Stomach (tissue), 9 donors: ENCODE measurements around the gene CCDC174. TPM values are rescaled to one million over a fixed set of nuclear protein-coding genes. Genes with fewer than 3 reads are reported as not detected.

Experiments
- DNase-seq, 2 donors: peaks; one replicate each; pipeline versions ENCODE4 v3.0.0 to v3.0.0-alpha.2; 2013 to 2019
- H3K27ac ChIP-seq, 5 donors: fragments of 200-600 bp in 4 of 5; sonication (generic) in 4 of 5; one replicate each; pipeline ENCODE4 v1.5.1; 2013 to 2019; ENCODE audit warnings: mild to moderate bottlenecking in 1 of 5, moderate library complexity in 1 of 5
- H3K27me3 ChIP-seq, 3 donors: fragments of 200-600 bp; sonication (generic); one replicate each; pipeline ENCODE4 v1.5.1; 2017 to 2019; ENCODE audit warnings: mixed run types in 1 of 3
- H3K36me3 ChIP-seq, 4 donors: fragments of 200-600 bp; sonication (generic); 1 replicate in 3 of 4; 2 replicates in 1 of 4; pipeline ENCODE4 v1.5.1; 2016 to 2019
- H3K4me1 ChIP-seq, 4 donors: fragments of 200-600 bp; sonication (generic); one replicate each; pipeline ENCODE4 v1.5.1; 2016 to 2019
- H3K4me3 ChIP-seq, 4 donors: fragments of 200-600 bp; sonication (generic) in 3 of 4; one replicate each; pipeline ENCODE4 v1.5.1; 2016 to 2019; ENCODE audit warnings: mild to moderate bottlenecking in 1 of 4
- H3K9me3 ChIP-seq, 4 donors: fragments of 200-600 bp; sonication (generic); one replicate each; pipeline ENCODE4 v1.5.1; 2016 to 2019
- CTCF ChIP-seq, 7 experiments: fragments of 450-650 bp in 4 of 7; fragments of 200-600 bp in 3 of 7; sonication (generic) in 3 of 7; IDR thresholded peaks; one replicate each; pipeline ENCODE4 v1.5.1; 2016 to 2019; ENCODE audit warnings: antibody characterized with exemption in 7 of 7, control low read depth in 2 of 7, mild to moderate bottlenecking in 1 of 7
- EP300 ChIP-seq: sonication (generic); formaldehyde crosslinking; IDR thresholded peaks from one replicate; pipeline ENCODE4 v1.6.1; 2017; ENCODE audit warnings: antibody characterized with exemption
- POLR2A ChIP-seq, 4 donors: fragments of 450-650 bp; IDR thresholded peaks; one replicate each; pipeline ENCODE4 v1.6.1; 2016; ENCODE audit warnings: antibody characterized with exemption in 4 of 4, control low read depth in 2 of 4, mild to moderate bottlenecking in 1 of 4, moderate library complexity in 1 of 4
- POLR2AphosphoS5 ChIP-seq, 3 donors: sonication (generic); formaldehyde crosslinking; IDR thresholded peaks; one replicate each; pipeline ENCODE4 v1.6.1; 2016; ENCODE audit warnings: antibody characterized with exemption in 3 of 3
- WGBS, 5 donors: extraction: QIAGEN DNeasy Blood & Tissue Kit in 3 of 5; methylation state at CpG; one replicate each; pipeline versions ENCODE4 v1.1.5 to v1.1.7; 2013 to 2018; 5-methylcytosine and 5-hydroxymethylcytosine counted together
- intact Hi-C: fragments of 100-400 bp; cut with DNase I; formaldehyde crosslinking; loops from one replicate; pipeline ENCODE4 v1.15.1; 2023; ENCODE audit warnings: low total_unique reads
- polyA plus RNA-seq, 3 donors: library from polyadenylated mRNA; stranded (reverse); fragments of 200-250 nt; gene quantifications; one replicate each; pipeline ENCODE4 v1.2.3, GENCODE V29; 2013
- total RNA-seq, 5 donors: library from RNA; depleted of rRNA; stranded (reverse); fragments of >200 nt; gene quantifications; one replicate each; pipeline versions ENCODE4 v1.1.0 to v1.2.3, GENCODE V29; 2014 to 2016
- donor health status: healthy with polysubstance abuse.
- donor health status: Bipolar disorder and iron deficiency.
- donor health status: healthy.

Gene CCDC174
- total and polyA plus RNA-seq, 8 donors, result 8.5 to 44.0 (median 19.2) TPM

GRCh38 chr3:14623569-14624051, 28.0 kb upstream of the CCDC174 start:
- WGBS, 5 donors, result 28 to 50% (median 37%) methylated on average over 4 of the region's 4 CpGs
- DNase-seq, result no peak
- Histone ChIP-seq H3K9me3 (peaks cover 0 to 6% (median 2%) of the 10 kb centered on the region in 4 donors), H3K4me1 (peaks cover 0 to 24% (median 11%) of the 10 kb centered on the region in 4 donors), H3K4me3 (no peak overlapping the region), H3K27ac (peak overlapping the region in 3 of 5 donors; percentile 23 to 63 (median 46)), H3K27me3 (peaks cover 0 to 13% (median 0%) of the 10 kb centered on the region in 3 donors), H3K36me3 (no peaks in the 10 kb centered on the region)
- intact Hi-C loops, result no loop called here
- TF ChIP-seq POLR2AphosphoS5 (IDR thresholded peaks at IDR 0.05) (no peak), EP300 (no peak), CTCF (IDR thresholded peaks at IDR 0.05) (no peak), POLR2A (IDR thresholded peaks at IDR 0.05) (no peak)

- intact Hi-C loops, result no loop called here
- H3K9me3 ChIP-seq, result peaks cover 0 to 8% (median 2%) of the 10 kb centered on the region in 4 donors
- H3K4me3 ChIP-seq, result no peak overlapping the region
- peak overlapping the region in 2 of 5 donors; percentile 23 to 46 for H3K27ac ChIP-seq
- TF ChIP-seq POLR2A (IDR thresholded peaks at IDR 0.05), result no peak
- TF ChIP-seq POLR2AphosphoS5 (IDR thresholded peaks at IDR 0.05), result no peak
- no peak for TF ChIP-seq EP300
- TF ChIP-seq CTCF (IDR thresholded peaks at IDR 0.05), result no peak
- DNase-seq, result no peak
- no peaks in the 10 kb centered on the region for H3K36me3 ChIP-seq
- H3K4me1 ChIP-seq, result peaks cover 0 to 24% (median 11%) of the 10 kb centered on the region in 4 donors
- H3K27me3 ChIP-seq, result peaks cover 0 to 13% (median 0%) of the 10 kb centered on the region in 3 donors
Observed at GRCh38 chr3:14624498-14624897, 27.1 kb upstream of the CCDC174 start.

GRCh38 chr3:14625443-14625842, 26.1 kb upstream of the CCDC174 start:
- Histone ChIP-seq H3K36me3 (no peaks in the 10 kb centered on the region), H3K9me3 (peaks cover 0 to 8% (median 2%) of the 10 kb centered on the region in 4 donors), H3K27me3 (peaks cover 0 to 13% (median 0%) of the 10 kb centered on the region in 3 donors), H3K27ac (peak overlapping the region in 1 of 5 donors; percentile 29), H3K4me1 (peaks cover 0 to 24% (median 11%) of the 10 kb centered on the region in 4 donors), H3K4me3 (no peak overlapping the region)
- 73 to 90% (median 83%) methylated on average over 6 of the region's 6 CpGs for WGBS, 5 donors
- TF ChIP-seq POLR2AphosphoS5 (IDR thresholded peaks at IDR 0.05) (no peak), EP300 (no peak), POLR2A (IDR thresholded peaks at IDR 0.05) (no peak), CTCF (IDR thresholded peaks at IDR 0.05) (no peak)
- no peak for DNase-seq
- intact Hi-C loops, result no loop called here

DNA sequence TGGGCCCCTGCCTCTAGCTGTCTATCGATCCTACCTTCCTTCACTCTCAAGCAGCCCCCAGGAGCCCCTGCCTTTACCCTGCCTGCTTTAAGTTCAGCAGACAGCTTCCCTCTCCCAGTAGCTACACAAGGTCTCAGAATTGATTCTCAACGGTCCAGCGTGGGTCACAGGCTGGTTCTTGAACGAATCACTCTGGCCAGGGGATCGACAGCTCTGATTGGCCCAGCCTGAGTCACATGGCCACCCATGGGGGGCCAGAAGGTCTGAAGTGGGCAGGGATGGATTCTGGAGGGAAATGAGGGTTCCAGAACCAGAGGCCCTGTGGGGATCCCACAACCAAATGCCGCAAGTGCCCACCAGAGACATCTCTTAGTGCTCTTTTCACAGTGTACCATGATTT, 23.7 kb upstream of the CCDC174 start:
- Histone ChIP-seq H3K4me3 (no peak overlapping the region), H3K9me3 (peaks cover 0 to 8% (median 2%) of the 10 kb centered on the region in 4 donors), H3K27me3 (peaks cover 0 to 13% (median 0%) of the 10 kb centered on the region in 3 donors), H3K4me1 (peaks cover 0 to 14% (median 5%) of the 10 kb centered on the region in 4 donors), H3K27ac (no peak overlapping the region), H3K36me3 (no peaks in the 10 kb centered on the region)
- no peak for DNase-seq
- no peak for TF ChIP-seq POLR2AphosphoS5 (IDR thresholded peaks at IDR 0.05)
- no peak for TF ChIP-seq POLR2A (IDR thresholded peaks at IDR 0.05)
- no peak for TF ChIP-seq EP300
- TF ChIP-seq CTCF (IDR thresholded peaks at IDR 0.05), result no peak
- intact Hi-C loops, result no loop called here
- WGBS, 5 donors, result 79 to 91% (median 83%) methylated on average over 6 of the region's 6 CpGs
